ENCODE data around the gene PDE1C.
A peak's percentile ranks its signal among the peaks of the same experiment; 100 is the strongest.

PDE1C gene

GRCh38 chr7:31744294-31744874, 325.8 kb downstream of the PDE1C start:
- TF ChIP-seq CTCF (IDR thresholded peaks at IDR 0.05; ENCODE audit: low read depth, low read length) (peak; percentile 88), POLR2A (IDR thresholded peaks at IDR 0.05; ENCODE audit: extremely low read depth, insufficient read length) (no peak), MAX (IDR thresholded peaks at IDR 0.05; ENCODE audit: low read depth, low read length) (peak; percentile 65), MYC (IDR thresholded peaks at IDR 0.05; ENCODE audit: low read depth, low read length) (peak; percentile 59)
- DNase-seq (ENCODE audit: low read depth): peak; percentile 77
- no peak overlapping the region for H3K4me3 ChIP-seq (ENCODE audit: low read depth, low read length)

GRCh38 chr7:31741852-31742251, 328.4 kb downstream of the PDE1C start:
- TF ChIP-seq MAX (IDR thresholded peaks at IDR 0.05; ENCODE audit: low read depth, low read length) (no peak), MYC (IDR thresholded peaks at IDR 0.05; ENCODE audit: low read depth, low read length) (no peak), POLR2A (IDR thresholded peaks at IDR 0.05; ENCODE audit: extremely low read depth, insufficient read length) (no peak), CTCF (IDR thresholded peaks at IDR 0.05; ENCODE audit: low read depth, low read length) (no peak)
- H3K4me3 ChIP-seq (ENCODE audit: low read depth, low read length): no peak overlapping the region
- DNase-seq (ENCODE audit: low read depth): no peak

GRCh38 chr7:31735991-31736982, 333.9 kb downstream of the PDE1C start:
- no peak for TF ChIP-seq MYC (IDR thresholded peaks at IDR 0.05; ENCODE audit: low read depth, low read length)
- peak; percentile 95 for TF ChIP-seq CTCF (IDR thresholded peaks at IDR 0.05; ENCODE audit: low read depth, low read length)
- no peak for TF ChIP-seq POLR2A (IDR thresholded peaks at IDR 0.05; ENCODE audit: extremely low read depth, insufficient read length)
- no peak overlapping the region for H3K4me3 ChIP-seq (ENCODE audit: low read depth, low read length)
- DNase-seq (ENCODE audit: low read depth): peak; percentile 67

- no peak overlapping the region for H3K4me3 ChIP-seq (ENCODE audit: low read depth, low read length)
- no peak for DNase-seq (ENCODE audit: low read depth)
- TF ChIP-seq POLR2A (IDR thresholded peaks at IDR 0.05; ENCODE audit: extremely low read depth, insufficient read length): no peak
- TF ChIP-seq CTCF (IDR thresholded peaks at IDR 0.05; ENCODE audit: low read depth, low read length): no peak
- TF ChIP-seq MYC (IDR thresholded peaks at IDR 0.05; ENCODE audit: low read depth, low read length): no peak
- TF ChIP-seq MAX (IDR thresholded peaks at IDR 0.05; ENCODE audit: low read depth, low read length): no peak
Measured at GRCh38 chr7:31734456-31734855, 335.8 kb downstream of the PDE1C start.

- TF ChIP-seq POLR2A (IDR thresholded peaks at IDR 0.05; ENCODE audit: extremely low read depth, insufficient read length) (no peak), CTCF (IDR thresholded peaks at IDR 0.05; ENCODE audit: low read depth, low read length) (peak; percentile 35)
- DNase-seq (ENCODE audit: low read depth): no peak
- H3K4me3 ChIP-seq (ENCODE audit: low read depth, low read length): no peak overlapping the region
Measured at GRCh38 chr7:31729195-31729804, 340.9 kb downstream of the PDE1C start.

Data from NB4 (cell line).